GM06990 (cell line): ENCODE data around the gene HORMAD1.
"Not testable (repeated sequence)": the region's sequence is repeated elsewhere in the genome, so short reads cannot be mapped to it uniquely, and the experiment has no call there.

Experiments used
- DNase-seq: peaks from one replicate; pipeline ENCODE4 v3.0.0-alpha.2; 2011; ENCODE audit not compliant: insufficient read length; ENCODE audit errors: extremely low read depth
- H3K27me3 ChIP-seq: replicated peaks from 2 replicates; pipeline ENCODE4 v1.6.0; 2011; ENCODE audit warnings: low read length; ENCODE audit not compliant: control insufficient read depth, insufficient read depth
- H3K36me3 ChIP-seq: 2 replicates; pipeline ENCODE4 v1.5.1; 2011; ENCODE audit warnings: low read length; ENCODE audit not compliant: control insufficient read depth, insufficient read depth
- H3K4me3 ChIP-seq: replicated peaks from 2 replicates; pipeline ENCODE4 v1.5.1; 2011; ENCODE audit warnings: low read depth, mild to moderate bottlenecking, control low read depth, low read length
- TF ChIP-seq, protein P1 (sequence below): IDR thresholded peaks from 2 replicates; pipeline ENCODE4 v1.5.1; 2011; ENCODE audit warnings: low read length, control low read depth, mild to moderate bottlenecking, inconsistent platforms; ENCODE audit not compliant: insufficient read depth, poor library complexity, severe bottlenecking

HORMAD1 gene

DNA sequence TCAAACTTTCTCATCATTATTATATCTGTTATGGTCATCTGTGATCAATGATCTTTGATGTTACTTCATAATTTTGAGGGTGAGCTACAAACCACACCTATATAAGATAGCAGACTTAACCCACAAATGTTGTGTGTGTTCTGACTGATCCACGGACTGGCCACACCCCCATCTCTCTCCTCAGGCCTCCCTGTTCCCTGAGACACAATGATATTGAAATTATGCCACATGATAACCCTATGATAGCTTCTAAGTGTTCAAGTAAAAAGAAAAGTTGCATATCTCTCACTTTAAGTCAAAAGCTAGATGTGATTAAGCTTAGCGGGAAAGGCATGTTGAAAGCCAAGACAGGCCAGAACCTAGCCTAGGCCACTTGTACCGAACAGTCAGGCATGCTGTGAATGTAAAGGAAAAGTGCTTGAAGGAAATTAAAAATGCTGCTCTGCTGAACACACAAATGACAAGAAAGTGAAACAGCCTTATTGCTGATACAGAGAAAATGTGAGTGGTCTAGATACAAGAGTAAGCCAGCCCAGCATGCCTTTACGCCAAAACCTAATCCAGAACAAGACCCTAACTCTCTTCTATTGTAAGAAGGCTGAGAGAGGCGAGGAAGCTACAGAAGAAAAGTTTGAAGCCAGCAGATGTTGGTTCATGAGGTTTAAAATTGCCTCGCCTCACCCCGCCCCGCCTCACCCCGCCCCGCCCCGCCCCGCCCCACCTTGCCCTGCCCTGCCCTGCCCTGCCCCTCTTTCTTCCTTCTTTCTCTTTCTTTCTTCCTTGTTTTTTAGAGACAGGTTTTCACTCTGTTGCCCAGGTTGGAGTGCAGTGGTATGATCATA is 28.4 kb upstream of the HORMAD1 start:
- TF ChIP-seq, protein P1, sequence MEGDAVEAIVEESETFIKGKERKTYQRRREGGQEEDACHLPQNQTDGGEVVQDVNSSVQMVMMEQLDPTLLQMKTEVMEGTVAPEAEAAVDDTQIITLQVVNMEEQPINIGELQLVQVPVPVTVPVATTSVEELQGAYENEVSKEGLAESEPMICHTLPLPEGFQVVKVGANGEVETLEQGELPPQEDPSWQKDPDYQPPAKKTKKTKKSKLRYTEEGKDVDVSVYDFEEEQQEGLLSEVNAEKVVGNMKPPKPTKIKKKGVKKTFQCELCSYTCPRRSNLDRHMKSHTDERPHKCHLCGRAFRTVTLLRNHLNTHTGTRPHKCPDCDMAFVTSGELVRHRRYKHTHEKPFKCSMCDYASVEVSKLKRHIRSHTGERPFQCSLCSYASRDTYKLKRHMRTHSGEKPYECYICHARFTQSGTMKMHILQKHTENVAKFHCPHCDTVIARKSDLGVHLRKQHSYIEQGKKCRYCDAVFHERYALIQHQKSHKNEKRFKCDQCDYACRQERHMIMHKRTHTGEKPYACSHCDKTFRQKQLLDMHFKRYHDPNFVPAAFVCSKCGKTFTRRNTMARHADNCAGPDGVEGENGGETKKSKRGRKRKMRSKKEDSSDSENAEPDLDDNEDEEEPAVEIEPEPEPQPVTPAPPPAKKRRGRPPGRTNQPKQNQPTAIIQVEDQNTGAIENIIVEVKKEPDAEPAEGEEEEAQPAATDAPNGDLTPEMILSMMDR, result no peak
- no peaks in the 10 kb centered on the region for H3K27me3 ChIP-seq
- H3K4me3 ChIP-seq, result no peak overlapping the region
- peaks cover 9% of the 10 kb centered on the region for H3K36me3 ChIP-seq
- DNase-seq, result no peak

- Histone ChIP-seq H3K27me3 (no peaks in the 10 kb centered on the region), H3K4me3 (no peak overlapping the region), H3K36me3 (peaks cover 5% of the 10 kb centered on the region)
- TF ChIP-seq, protein P1, result no peak
- DNase-seq, result no peak
Measured at GRCh38 chr1:150730130-150730721, 9.5 kb upstream of the HORMAD1 start.

- Histone ChIP-seq H3K36me3 (no peaks in the 10 kb centered on the region), H3K4me3 (no peak overlapping the region), H3K27me3 (no peaks in the 10 kb centered on the region)
- TF ChIP-seq, protein P1, result no peak
- DNase-seq, result no peak
Measured at GRCh38 chr1:150724336-150724735, 3.6 kb upstream of the HORMAD1 start.

- H3K36me3 ChIP-seq, result no peaks in the 10 kb centered on the region
- DNase-seq, result no peak
- H3K4me3 ChIP-seq, result no peak overlapping the region
- H3K27me3 ChIP-seq, result no peaks in the 10 kb centered on the region
- TF ChIP-seq, protein P1, result no peak
Measured at GRCh38 chr1:150720098-150720497, 597 bp downstream of the HORMAD1 start.

DNA sequence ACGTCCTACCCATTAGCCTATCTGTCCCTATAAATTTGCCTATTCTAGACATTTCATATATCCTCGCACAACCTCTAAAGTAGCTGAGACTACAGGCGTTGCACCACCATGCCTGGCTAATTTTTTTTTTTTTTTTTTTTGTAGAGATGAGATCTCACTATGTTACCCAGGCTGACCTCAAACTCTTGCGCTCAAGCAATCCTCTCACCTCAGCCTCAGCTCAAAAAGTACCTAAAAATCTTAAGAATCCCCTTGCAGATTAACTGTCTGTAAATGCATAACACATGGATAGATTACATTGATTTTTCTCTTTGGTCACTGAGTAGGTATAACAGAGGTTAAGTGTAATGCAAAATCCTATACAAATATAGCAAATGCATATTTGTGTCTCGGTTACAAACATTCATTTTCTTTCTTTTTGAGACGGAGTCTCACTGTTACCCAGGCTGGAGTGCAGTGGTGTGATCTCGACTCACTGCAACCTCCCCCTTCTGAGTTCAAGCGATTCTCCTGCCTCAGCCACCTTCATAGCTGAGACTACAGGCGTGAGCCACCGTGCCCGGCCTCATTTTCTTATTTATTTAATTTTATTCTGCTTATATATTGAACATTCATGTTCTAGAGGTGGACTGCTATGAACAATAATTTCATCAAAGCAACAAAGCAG is 2.3 kb downstream of the HORMAD1 start:
- TF ChIP-seq, protein P1, result no peak
- Histone ChIP-seq H3K4me3 (no peak overlapping the region), H3K27me3 (no peaks in the 10 kb centered on the region), H3K36me3 (no peaks in the 10 kb centered on the region)
- no peak for DNase-seq

DNA sequence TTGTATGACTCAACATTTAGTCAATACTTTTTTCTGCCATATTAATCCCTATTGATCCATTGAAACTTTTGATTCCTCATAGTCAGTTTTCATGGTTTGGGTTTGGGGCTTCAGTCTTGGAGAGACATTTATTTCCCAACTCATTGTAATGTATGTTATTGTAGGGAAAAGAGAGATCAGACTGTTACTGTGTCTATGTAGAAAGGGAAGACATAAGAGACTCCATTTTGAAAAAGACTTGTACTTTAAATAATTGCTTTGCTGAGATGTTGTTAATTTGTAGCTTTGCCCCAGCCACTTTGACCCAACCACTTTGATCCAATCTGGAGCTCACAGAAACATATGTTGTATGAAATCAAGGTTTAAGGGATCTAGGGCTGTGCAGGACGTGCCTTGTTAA is 11.7 kb downstream of the HORMAD1 start:
- not testable (repeated sequence) for H3K4me3 ChIP-seq, DNase-seq, H3K36me3 ChIP-seq, H3K27me3 ChIP-seq
